GM12892 (cell line): ENCODE results near the gene PRTG.

ENCODE experiments used
- POLR2A ChIP-seq: IDR thresholded peaks from 2 replicates; pipeline ENCODE4 v1.6.1; 2011; ENCODE audit warnings: low read depth, low read length, control low read depth
- POLR2AphosphoS5 ChIP-seq: IDR thresholded peaks from 2 replicates; pipeline ENCODE4 v1.6.1; 2011; ENCODE audit warnings: low read depth, low read length, control low read depth

DNA sequence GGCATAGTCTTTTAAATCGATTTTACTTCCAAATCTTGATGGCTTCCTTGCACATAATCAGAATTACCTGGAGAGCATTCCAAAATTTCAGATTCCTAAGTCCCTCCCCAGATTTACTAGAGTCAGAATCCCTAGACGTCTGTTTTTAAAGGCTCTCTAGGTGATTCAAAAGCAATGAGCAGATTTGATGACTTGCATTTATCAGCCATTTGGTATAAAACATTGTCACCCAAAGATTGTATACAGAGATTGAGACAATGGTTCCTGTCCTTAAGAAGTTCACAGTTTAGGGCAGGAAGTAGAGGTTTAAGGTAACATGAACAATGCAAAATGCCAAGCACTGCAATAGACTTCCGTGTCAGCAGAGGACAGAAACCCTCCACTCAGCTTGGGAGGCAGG is 152.2 kb downstream of the PRTG start:
- TF ChIP-seq POLR2A (no peak), POLR2AphosphoS5 (no peak)
